Ascending aorta (tissue), 2 donors: ENCODE data around the gene RNF8. TPM values are rescaled to one million over a fixed set of nuclear protein-coding genes. Genes with fewer than 3 reads are reported as not detected.
"Not testable (repeated sequence)": the region's sequence is repeated elsewhere in the genome, so short reads cannot be mapped to it uniquely, and the experiment has no call there.

Experiments used
- DNase-seq, 2 donors: peaks; one replicate each; pipeline ENCODE4 v3.0.0-alpha.2; 2019; ENCODE audit warnings: low spot score in 2 of 2
- H3K27ac ChIP-seq, 2 donors: fragments of 200-600 bp; sonication (generic); one replicate each; pipeline ENCODE4 v1.5.1; 2016 to 2017; ENCODE audit warnings: mild to moderate bottlenecking in 1 of 2
- H3K27me3 ChIP-seq: fragments of 200-600 bp; sonication (generic); one replicate; pipeline ENCODE4 v1.5.1; 2017
- H3K36me3 ChIP-seq, 2 donors: fragments of 200-600 bp; sonication (generic); one replicate each; pipeline ENCODE4 v1.5.1; 2016
- H3K4me1 ChIP-seq, 2 donors: fragments of 200-600 bp; sonication (generic); one replicate each; pipeline ENCODE4 v1.5.1; 2016 to 2017; ENCODE audit warnings: mild to moderate bottlenecking in 1 of 2
- H3K4me3 ChIP-seq, 2 donors: fragments of 200-600 bp; sonication (generic); one replicate each; pipeline ENCODE4 v1.5.1; 2016 to 2017; ENCODE audit warnings: mild to moderate bottlenecking in 1 of 2
- H3K9me3 ChIP-seq, 2 donors: fragments of 200-600 bp; sonication (generic); one replicate each; pipeline ENCODE4 v1.5.1; 2016
- intact Hi-C: fragments of 100-400 bp; cut with DNase I; formaldehyde crosslinking; loops from one replicate; pipeline ENCODE4 v1.15.1; 2023
- total RNA-seq: library from RNA; depleted of rRNA; stranded (reverse); fragments of >200 nt; gene quantifications from one replicate; pipeline ENCODE4 v1.1.0, GENCODE V29; 2016
- TF ChIP-seq, protein P1 (sequence below), 3 experiments: fragments of 200-600 bp in 2 of 3; fragments of 450-650 bp in 1 of 3; sonication (generic) in 2 of 3; IDR thresholded peaks; one replicate each; pipeline ENCODE4 v1.5.1; 2016 to 2019; ENCODE audit warnings: antibody characterized with exemption in 3 of 3, mild to moderate bottlenecking in 1 of 3, moderate library complexity in 1 of 3

RNF8 gene
- total RNA-seq, result 7.3 TPM

GRCh38 chr6:37353761-37354525 is at the start of gene RNF8:
TSS of gene RNF8 (plus strand) at chr6:37353983. CDS start at chr6:37354165, 182 bp downstream.
- Histone ChIP-seq H3K9me3 (no peaks in the 10 kb centered on the region), H3K36me3 (no peaks in the 10 kb centered on the region), H3K4me1 (peaks cover 0 to 14% of the 10 kb centered on the region in 2 donors), H3K4me3 (peak within 1 kb of the TSS; percentile 83 to 94), H3K27ac (peak within 1 kb of the TSS; percentile 67 to 73), H3K27me3 (no peaks in the 10 kb centered on the region)
- TF ChIP-seq, protein P1, sequence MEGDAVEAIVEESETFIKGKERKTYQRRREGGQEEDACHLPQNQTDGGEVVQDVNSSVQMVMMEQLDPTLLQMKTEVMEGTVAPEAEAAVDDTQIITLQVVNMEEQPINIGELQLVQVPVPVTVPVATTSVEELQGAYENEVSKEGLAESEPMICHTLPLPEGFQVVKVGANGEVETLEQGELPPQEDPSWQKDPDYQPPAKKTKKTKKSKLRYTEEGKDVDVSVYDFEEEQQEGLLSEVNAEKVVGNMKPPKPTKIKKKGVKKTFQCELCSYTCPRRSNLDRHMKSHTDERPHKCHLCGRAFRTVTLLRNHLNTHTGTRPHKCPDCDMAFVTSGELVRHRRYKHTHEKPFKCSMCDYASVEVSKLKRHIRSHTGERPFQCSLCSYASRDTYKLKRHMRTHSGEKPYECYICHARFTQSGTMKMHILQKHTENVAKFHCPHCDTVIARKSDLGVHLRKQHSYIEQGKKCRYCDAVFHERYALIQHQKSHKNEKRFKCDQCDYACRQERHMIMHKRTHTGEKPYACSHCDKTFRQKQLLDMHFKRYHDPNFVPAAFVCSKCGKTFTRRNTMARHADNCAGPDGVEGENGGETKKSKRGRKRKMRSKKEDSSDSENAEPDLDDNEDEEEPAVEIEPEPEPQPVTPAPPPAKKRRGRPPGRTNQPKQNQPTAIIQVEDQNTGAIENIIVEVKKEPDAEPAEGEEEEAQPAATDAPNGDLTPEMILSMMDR (IDR thresholded peaks at IDR 0.05), result no peak
- DNase-seq, result peak; percentile 43 to 94
- intact Hi-C loops, result no loop called here

DNA sequence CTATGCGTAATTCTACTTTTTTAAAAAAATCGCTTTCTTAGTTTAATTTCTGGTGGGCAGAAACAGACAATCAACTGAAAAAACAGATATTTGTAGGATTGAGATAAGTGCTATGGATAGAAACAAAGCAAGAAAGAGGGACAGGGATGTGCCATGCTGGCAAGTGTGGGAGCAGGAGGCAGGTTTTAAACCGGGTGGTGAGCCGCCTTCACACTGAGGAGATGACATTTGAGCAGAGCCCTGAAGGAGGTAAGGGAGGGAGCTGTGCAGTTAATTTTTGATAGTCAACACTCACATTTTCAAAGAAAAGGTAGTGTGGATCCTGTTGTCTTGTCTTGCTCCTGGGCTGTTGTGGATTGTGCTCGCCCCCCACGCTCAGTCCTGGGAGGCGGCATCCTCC is 49.0 kb upstream of the RNF8 start:
- H3K36me3 ChIP-seq, result peaks cover 12 to 19% of the 10 kb centered on the region in 2 donors
- peaks cover 2 to 17% of the 10 kb centered on the region in 2 donors for H3K4me1 ChIP-seq
- H3K9me3 ChIP-seq, result no peaks in the 10 kb centered on the region
- no peak overlapping the region for H3K27ac ChIP-seq
- intact Hi-C loops, result loop anchor here (1.0 kb wide), 1 partner anchor 15 kb away; no protein-coding TSS in a partner anchor
- H3K27me3 ChIP-seq, result no peaks in the 10 kb centered on the region
- TF ChIP-seq, protein P1 (IDR thresholded peaks at IDR 0.05), result no peak
- no peak overlapping the region for H3K4me3 ChIP-seq
- DNase-seq, result no peak

DNA sequence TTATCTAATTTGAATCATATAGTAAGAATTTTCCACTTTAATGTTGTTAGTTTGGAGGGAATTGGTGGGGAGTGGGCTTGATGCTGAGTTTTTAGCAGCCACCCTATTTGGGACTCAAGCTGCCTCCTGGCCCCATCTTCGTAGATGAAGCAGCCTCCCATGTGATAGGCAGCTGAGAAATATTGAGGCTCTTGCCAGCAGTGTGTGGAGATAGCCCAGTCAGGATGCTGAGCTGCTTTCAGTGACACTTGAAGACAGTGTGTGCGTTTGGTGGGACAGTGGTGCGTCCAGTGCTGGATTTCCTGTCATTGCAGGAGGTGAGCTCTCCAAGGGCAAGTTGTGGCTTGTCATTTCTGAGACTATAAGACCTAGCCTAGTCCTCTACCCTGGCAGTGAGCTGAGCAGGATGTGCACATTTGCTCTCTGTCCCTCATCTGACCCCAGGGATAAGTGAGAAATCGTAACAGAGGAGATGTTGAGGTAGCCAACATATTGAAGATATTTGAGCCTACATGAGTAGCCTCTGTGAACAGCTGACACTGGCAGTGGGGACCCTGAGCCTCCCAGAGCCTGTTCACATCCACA is 47.9 kb upstream of the RNF8 start:
- Histone ChIP-seq H3K27ac (no peak overlapping the region), H3K9me3 (no peaks in the 10 kb centered on the region), H3K36me3 (peaks cover 12 to 19% of the 10 kb centered on the region in 2 donors), H3K4me1 (peaks cover 2 to 17% of the 10 kb centered on the region in 2 donors), H3K4me3 (no peak overlapping the region), H3K27me3 (no peaks in the 10 kb centered on the region)
- TF ChIP-seq, protein P1 (IDR thresholded peaks at IDR 0.05), result no peak
- no peak for DNase-seq
- intact Hi-C loops, result loop anchor here (1.0 kb wide), 1 partner anchor 17 kb away; no protein-coding TSS in a partner anchor

DNA sequence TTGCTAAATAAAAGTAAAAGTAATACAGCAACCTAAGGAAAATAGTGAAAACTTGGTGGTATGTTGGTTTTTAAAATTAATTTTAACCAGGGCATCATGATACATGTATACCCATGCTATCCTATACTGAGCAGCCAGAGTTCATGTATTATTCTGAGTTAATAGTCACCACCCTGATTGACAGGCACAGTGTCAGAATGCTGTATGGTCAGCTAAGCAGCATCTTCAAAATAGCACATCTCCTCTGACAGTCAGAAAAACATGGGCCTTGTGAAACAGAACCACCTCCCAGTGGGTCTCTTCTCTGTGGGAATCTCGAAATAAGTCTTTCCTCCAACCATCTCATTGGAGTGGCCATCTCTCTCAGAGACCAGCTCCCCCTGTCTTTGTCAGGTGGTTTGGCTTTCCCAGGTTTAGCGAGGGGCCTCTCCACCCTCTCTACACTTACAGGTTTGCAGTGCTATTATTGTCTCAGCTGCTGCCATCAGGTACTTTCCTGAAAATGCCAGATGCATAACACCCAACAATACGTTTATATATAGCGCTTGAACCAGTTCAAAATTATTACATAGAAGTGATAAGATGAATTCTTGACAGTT is 47.1 kb upstream of the RNF8 start:
- Histone ChIP-seq H3K4me3 (no peak overlapping the region), H3K36me3 (peaks cover 12 to 13% of the 10 kb centered on the region in 2 donors), H3K9me3 (no peaks in the 10 kb centered on the region), H3K4me1 (peaks cover 2 to 17% of the 10 kb centered on the region in 2 donors), H3K27me3 (no peaks in the 10 kb centered on the region), H3K27ac (no peak overlapping the region)
- DNase-seq, result no peak
- intact Hi-C loops, result no loop called here
- TF ChIP-seq, protein P1 (IDR thresholded peaks at IDR 0.05), result no peak

DNA sequence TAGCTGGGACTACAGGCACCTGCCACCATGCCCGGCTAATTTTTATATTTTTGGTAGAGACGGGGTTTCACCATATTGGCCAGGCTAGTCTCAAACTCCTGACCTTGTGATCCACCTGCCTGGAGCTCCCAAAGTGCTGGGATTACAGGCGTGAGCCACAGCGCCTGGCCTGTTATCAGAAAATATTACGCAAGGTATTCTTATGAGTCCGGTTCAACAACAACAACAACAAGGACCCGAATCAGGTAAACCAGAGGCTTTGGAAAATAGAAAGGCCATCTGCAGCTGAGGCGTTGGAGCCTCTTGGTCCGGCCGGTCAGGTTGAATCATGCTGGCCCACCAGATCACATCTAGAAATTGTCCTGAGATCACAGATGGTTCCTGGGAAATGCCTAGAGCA is 46.3 kb upstream of the RNF8 start:
- H3K36me3 ChIP-seq, result peaks cover 7 to 12% of the 10 kb centered on the region in 2 donors
- H3K27me3 ChIP-seq, H3K4me3 ChIP-seq, DNase-seq, H3K9me3 ChIP-seq, intact Hi-C loops: not testable (repeated sequence)
- H3K4me1 ChIP-seq, result peaks cover 2 to 17% of the 10 kb centered on the region in 2 donors
- H3K27ac ChIP-seq, result peak overlapping the region; percentile 72 to 75
